ENCODE results near the gene FADS2. TPM values are rescaled to one million over a fixed set of nuclear protein-coding genes. Genes with fewer than 3 reads are reported as not detected.

The FADS2 gene
- total RNA-seq, 1 experiment from 2014 or later = 36.3 TPM

DNA sequence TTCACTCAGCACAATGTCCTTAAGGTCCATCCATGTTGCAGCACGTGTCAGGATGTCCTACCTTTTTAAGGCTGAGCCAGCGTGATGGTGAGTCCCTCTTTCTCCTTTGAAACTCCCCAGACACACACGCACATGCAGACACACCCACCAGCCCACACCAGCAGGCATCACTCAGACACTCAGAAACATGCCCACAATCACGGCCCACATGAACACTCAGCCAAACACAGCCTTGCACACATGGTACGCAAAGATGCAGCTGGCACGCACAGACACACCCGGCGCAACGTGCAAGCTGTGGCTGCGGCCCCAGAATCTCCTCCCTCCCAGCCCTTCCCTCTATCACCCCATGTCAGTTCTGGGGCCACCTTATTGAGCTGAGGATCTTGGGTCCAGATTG, 55.2 kb downstream of the FADS2 start:
- H3K9me3 ChIP-seq = no peaks in the 10 kb centered on the region
- no peak overlapping the region for H3K27ac Mint-ChIP-seq (ENCODE audit: unreplicated experiment)
- no peaks in the 10 kb centered on the region for H3K36me3 ChIP-seq (ENCODE audit: control insufficient read depth, insufficient read depth, low read length)
- ChIA-PET CTCF (no interaction called here), POLR2A (no interaction called here)
- no peaks in the 10 kb centered on the region for H3K27me3 Mint-ChIP-seq (ENCODE audit: insufficient read depth, unreplicated experiment)
- BruUV-seq (replicated peaks) = no TSS peak
- no peaks in the 10 kb centered on the region for H3K27me3 ChIP-seq (replicated peaks; ENCODE audit: control insufficient read depth, insufficient read depth, low read length)
- H3K4me1 Mint-ChIP-seq (ENCODE audit: low read depth, unreplicated experiment) = peaks cover 13% of the 10 kb centered on the region
- TF ChIP-seq, protein P1, sequence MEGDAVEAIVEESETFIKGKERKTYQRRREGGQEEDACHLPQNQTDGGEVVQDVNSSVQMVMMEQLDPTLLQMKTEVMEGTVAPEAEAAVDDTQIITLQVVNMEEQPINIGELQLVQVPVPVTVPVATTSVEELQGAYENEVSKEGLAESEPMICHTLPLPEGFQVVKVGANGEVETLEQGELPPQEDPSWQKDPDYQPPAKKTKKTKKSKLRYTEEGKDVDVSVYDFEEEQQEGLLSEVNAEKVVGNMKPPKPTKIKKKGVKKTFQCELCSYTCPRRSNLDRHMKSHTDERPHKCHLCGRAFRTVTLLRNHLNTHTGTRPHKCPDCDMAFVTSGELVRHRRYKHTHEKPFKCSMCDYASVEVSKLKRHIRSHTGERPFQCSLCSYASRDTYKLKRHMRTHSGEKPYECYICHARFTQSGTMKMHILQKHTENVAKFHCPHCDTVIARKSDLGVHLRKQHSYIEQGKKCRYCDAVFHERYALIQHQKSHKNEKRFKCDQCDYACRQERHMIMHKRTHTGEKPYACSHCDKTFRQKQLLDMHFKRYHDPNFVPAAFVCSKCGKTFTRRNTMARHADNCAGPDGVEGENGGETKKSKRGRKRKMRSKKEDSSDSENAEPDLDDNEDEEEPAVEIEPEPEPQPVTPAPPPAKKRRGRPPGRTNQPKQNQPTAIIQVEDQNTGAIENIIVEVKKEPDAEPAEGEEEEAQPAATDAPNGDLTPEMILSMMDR (IDR thresholded peaks at IDR 0.05; ENCODE audit: insufficient read depth in 1 of 2, low read depth in 1 of 2, low read length in 1 of 2, severe bottlenecking in 1 of 2, unreplicated experiment in 1 of 2) = no peak
- H3K9me3 Mint-ChIP-seq (ENCODE audit: unreplicated experiment) = no peaks in the 10 kb centered on the region
- H3K4me3 ChIP-seq (ENCODE audit: low read depth, low read length) = no peak overlapping the region
- no peaks in the 10 kb centered on the region for H3K36me3 Mint-ChIP-seq (ENCODE audit: insufficient read depth, unreplicated experiment)
- no peak overlapping the region for H3K4me3 Mint-ChIP-seq (ENCODE audit: unreplicated experiment)
- intact Hi-C loops (cut with micrococcal nuclease; ENCODE audit: unreplicated experiment) = no loop called here
- H3K4me1 ChIP-seq = peaks cover 5% of the 10 kb centered on the region; the same call in 1 of the 2 replicates
- no peak for DNase-seq

DNA sequence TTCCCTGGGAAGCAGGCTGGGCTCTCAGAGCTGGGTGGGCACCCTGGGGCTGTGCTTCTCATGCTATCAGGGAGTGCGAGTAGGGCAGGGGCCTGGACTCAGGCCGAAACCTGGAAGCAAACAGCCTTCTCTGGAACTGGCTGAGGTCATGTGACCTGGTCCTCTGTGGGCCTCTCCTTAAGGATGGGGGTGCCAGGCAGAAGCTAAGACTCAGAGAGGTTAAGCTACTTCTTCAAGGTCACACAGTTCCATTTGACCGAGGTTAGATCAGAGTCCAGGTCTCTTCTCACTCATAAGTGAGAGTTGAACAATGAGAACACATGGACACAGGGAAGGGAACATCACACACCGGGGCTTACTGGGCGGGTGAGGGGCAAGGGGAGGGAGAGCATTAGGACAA, 55.8 kb downstream of the FADS2 start:
- no TSS peak for BruUV-seq (replicated peaks)
- intact Hi-C loops (cut with micrococcal nuclease; ENCODE audit: unreplicated experiment) = no loop called here
- no peak for DNase-seq
- CTCF ChIA-PET = interaction anchor here (1.2 kb wide), 1 partner anchor 9 kb away, joined by 6 read pairs; no protein-coding TSS in a partner anchor
- H3K4me3 ChIP-seq (ENCODE audit: low read depth, low read length) = no peak overlapping the region
- POLR2A ChIA-PET = no interaction called here
- no peaks in the 10 kb centered on the region for H3K27me3 Mint-ChIP-seq (ENCODE audit: insufficient read depth, unreplicated experiment)
- H3K36me3 ChIP-seq (ENCODE audit: control insufficient read depth, insufficient read depth, low read length) = no peaks in the 10 kb centered on the region
- H3K4me1 ChIP-seq = peaks cover 5% of the 10 kb centered on the region; the same call in 1 of the 2 replicates
- no peaks in the 10 kb centered on the region for H3K27me3 ChIP-seq (replicated peaks; ENCODE audit: control insufficient read depth, insufficient read depth, low read length)
- no peaks in the 10 kb centered on the region for H3K36me3 Mint-ChIP-seq (ENCODE audit: insufficient read depth, unreplicated experiment)
- no peaks in the 10 kb centered on the region for H3K9me3 Mint-ChIP-seq (ENCODE audit: unreplicated experiment)
- H3K4me1 Mint-ChIP-seq (ENCODE audit: low read depth, unreplicated experiment) = peaks cover 13% of the 10 kb centered on the region
- H3K27ac Mint-ChIP-seq (ENCODE audit: unreplicated experiment) = no peak overlapping the region
- no peaks in the 10 kb centered on the region for H3K9me3 ChIP-seq
- TF ChIP-seq, protein P1 (IDR thresholded peaks at IDR 0.05; ENCODE audit: insufficient read depth in 1 of 2, low read depth in 1 of 2, low read length in 1 of 2, severe bottlenecking in 1 of 2, unreplicated experiment in 1 of 2) = no peak
- H3K4me3 Mint-ChIP-seq (ENCODE audit: unreplicated experiment) = no peak overlapping the region

DNA sequence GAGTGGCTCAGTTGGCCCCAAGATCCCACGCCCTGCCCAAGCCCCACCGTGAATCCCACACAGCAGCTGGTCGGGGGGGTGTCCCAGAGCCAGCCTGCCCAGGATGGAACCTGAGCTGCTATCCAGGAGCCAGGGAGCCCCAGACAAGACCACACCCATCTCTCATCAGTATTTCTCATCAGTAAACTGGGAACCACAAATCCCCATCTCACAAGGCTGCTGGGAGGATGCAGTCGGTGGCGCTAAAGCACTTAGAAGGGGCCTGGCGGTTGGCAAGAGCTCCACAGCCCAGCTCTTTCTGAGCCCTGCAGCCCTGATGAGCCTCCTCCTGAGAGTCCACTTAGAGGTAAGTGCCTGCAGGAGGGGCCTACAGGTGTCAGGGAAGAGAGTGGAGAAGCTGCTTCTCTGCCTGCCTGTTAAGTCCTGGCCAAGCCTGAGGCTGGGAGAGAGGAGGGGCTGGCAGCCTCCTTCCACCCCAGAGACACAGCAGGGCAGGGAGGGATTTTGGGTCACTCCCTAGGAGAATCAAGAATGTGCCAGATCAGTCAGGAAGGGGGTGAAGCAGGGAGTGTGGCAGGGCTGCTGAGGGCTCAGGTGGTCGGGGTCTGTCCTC, 57.2 kb downstream of the FADS2 start:
- Mint-ChIP-seq H3K27ac (ENCODE audit: unreplicated experiment) (no peak overlapping the region), H3K36me3 (ENCODE audit: insufficient read depth, unreplicated experiment) (no peaks in the 10 kb centered on the region), H3K4me3 (ENCODE audit: unreplicated experiment) (no peak overlapping the region), H3K27me3 (ENCODE audit: insufficient read depth, unreplicated experiment) (no peaks in the 10 kb centered on the region), H3K9me3 (ENCODE audit: unreplicated experiment) (no peaks in the 10 kb centered on the region), H3K4me1 (ENCODE audit: low read depth, unreplicated experiment) (peaks cover 13% of the 10 kb centered on the region)
- CTCF ChIA-PET = interaction anchor here (0.5 to 1.3 kb wide), 6 partner anchors 10 to 214 kb away, joined by 3 to 11 read pairs (median 4); no protein-coding TSS in a partner anchor
- intact Hi-C loops (cut with micrococcal nuclease; ENCODE audit: unreplicated experiment) = no loop called here
- H3K9me3 ChIP-seq = no peaks in the 10 kb centered on the region
- H3K36me3 ChIP-seq (ENCODE audit: control insufficient read depth, insufficient read depth, low read length) = no peaks in the 10 kb centered on the region
- no peak for DNase-seq
- H3K4me3 ChIP-seq (ENCODE audit: low read depth, low read length) = no peak overlapping the region
- H3K27me3 ChIP-seq (replicated peaks; ENCODE audit: control insufficient read depth, insufficient read depth, low read length) = no peaks in the 10 kb centered on the region
- BruUV-seq (replicated peaks) = no TSS peak
- POLR2A ChIA-PET = interaction anchor here (0.8 kb wide), 1 partner anchor 82 kb away, joined by 3 read pairs; the partner anchor contains the start of gene FTH1
- H3K4me1 ChIP-seq = peaks cover 8% of the 10 kb centered on the region
- TF ChIP-seq, protein P1 (IDR thresholded peaks at IDR 0.05; ENCODE audit: insufficient read depth in 1 of 2, low read depth in 1 of 2, low read length in 1 of 2, severe bottlenecking in 1 of 2, unreplicated experiment in 1 of 2) = no peak

Measured in Caco-2 (cell line).